HepG2 (cell line): Measurements from ENCODE around the gene SHBG. TPM values are rescaled to one million over a fixed set of nuclear protein-coding genes. Genes with fewer than 3 reads are reported as not detected.
A peak's percentile ranks its signal among the peaks of the same experiment; 100 is the strongest.

Experiments
- ATAC-seq: fragments of 200-7000 bp; cut with Tn5 transposase; 3 replicates; pipeline ENCODE4 v1.9.1; 2020; ENCODE audit warnings: mild to moderate bottlenecking, moderate library complexity
- BruUV-seq: library from RNA; stranded (reverse); fragments of 400-500 nt; replicated peaks from 2 replicates; lab custom pipeline; 2021; lab: Mats Ljungman, UMichigan
- CTCF ChIA-PET: fragments of 300-600 bp; formaldehyde crosslinking; extraction: SDS; loops from one replicate; lab custom pipeline; 2021; ENCODE audit warnings: low total read pairs, inconsistent platforms, low intra/inter-chr PET ratio; lab: Yijun Ruan, JAX
- POLR2A ChIA-PET: fragments of 350-600 bp; sonication (Branson Sonifier 250); formaldehyde crosslinking; loops from one replicate; lab custom pipeline; 2020; ENCODE audit warnings: antibody characterized with exemption, inconsistent platforms; lab: Yijun Ruan, JAX
- DNase-seq: peaks from one replicate; pipeline ENCODE4 v3.0.0-alpha.2; 2015; ENCODE audit warnings: low spot score
- FAIRE-seq: peaks from 3 replicates; lab custom pipeline; 2011; peaks lifted over from hg19 to GRCh38; lab: Jason Lieb, UNC
- H2AFZ ChIP-seq: one replicate; pipeline ENCODE4 v1.6.1; 2011; ENCODE audit warnings: low read length, inconsistent platforms
- H3K27ac ChIP-seq: fragments of 300-600 bp; 3 replicates; pipeline ENCODE4 v1.8.0; 2011; ENCODE audit warnings: mixed run types, mild to moderate bottlenecking, mixed read lengths, low read length, inconsistent platforms; ENCODE audit not compliant: insufficient read depth; ENCODE audit errors: extremely low read length
- H3K27me3 ChIP-seq, 2 experiments: fragments of 200-600 bp in 1 of 2; 2 replicates in 1 of 2; 3 replicates in 1 of 2; pipeline versions ENCODE4 v1.6.0 to v1.8.0; 2011; ENCODE audit warnings: low read length in 2 of 2, mild to moderate bottlenecking in 2 of 2, moderate library complexity in 2 of 2, inconsistent platforms in 1 of 2; ENCODE audit not compliant: insufficient read depth in 2 of 2, control insufficient read depth in 1 of 2
- H3K36me3 ChIP-seq, 2 experiments: fragments of 200-600 bp in 1 of 2; replicated peaks in 1 of 2; 2 replicates in 1 of 2; 3 replicates in 1 of 2; pipeline versions ENCODE4 v1.5.1 to v1.8.0; 2011; ENCODE audit warnings: low read length in 2 of 2, inconsistent platforms in 1 of 2; ENCODE audit not compliant: insufficient read depth in 2 of 2, control insufficient read depth in 1 of 2
- H3K4me1 ChIP-seq: 2 replicates; pipeline ENCODE4 v1.5.1; 2012; ENCODE audit warnings: low read length, inconsistent platforms; ENCODE audit not compliant: insufficient read depth
- H3K4me2 ChIP-seq: 2 replicates; pipeline ENCODE4 v1.6.0; 2011; ENCODE audit warnings: low read depth, low read length, inconsistent platforms
- H3K4me3 ChIP-seq, 3 experiments: fragments of 200-600 bp in 1 of 3; sonication (generic), shearing (Covaris generic) in 1 of 3; replicated peaks in 1 of 3; 2 replicates each; pipeline ENCODE4 v1.5.1; 2011 to 2016; ENCODE audit warnings: low read length in 3 of 3, inconsistent platforms in 2 of 3, low read depth in 2 of 3, mild to moderate bottlenecking in 2 of 3, control low read depth in 1 of 3, mixed read lengths in 1 of 3; ENCODE audit not compliant: insufficient read depth in 1 of 3
- H3K79me2 ChIP-seq: one replicate; pipeline ENCODE4 v1.6.1; 2011; ENCODE audit warnings: low read length, inconsistent platforms; ENCODE audit not compliant: insufficient read depth
- H3K9ac ChIP-seq: 2 replicates; pipeline ENCODE4 v1.6.0; 2011; ENCODE audit warnings: mild to moderate bottlenecking, low read depth, low read length, inconsistent platforms; ENCODE audit not compliant: insufficient read depth
- H3K9me3 ChIP-seq: 2 replicates; pipeline ENCODE4 v1.5.1; 2012; ENCODE audit warnings: mild to moderate bottlenecking, low read length
- H4K20me1 ChIP-seq: 2 replicates; pipeline ENCODE4 v1.6.0; 2011; ENCODE audit warnings: inconsistent platforms, mild to moderate bottlenecking, low read length, moderate library complexity; ENCODE audit not compliant: insufficient read depth
- CEBPZ ChIP-seq: IDR thresholded peaks from 2 replicates; pipeline ENCODE4 v1.6.1; 2012; ENCODE audit warnings: low read length, improper control_type of control experiment
- CENPBD1 ChIP-seq: sonication (generic); formaldehyde crosslinking; IDR thresholded peaks from 2 replicates; pipeline ENCODE4 v1.8.0; 2022; ENCODE audit warnings: missing genetic modification reagents, low read depth, mild to moderate bottlenecking, borderline replicate concordance
- DZIP1 ChIP-seq: sonication (generic); formaldehyde crosslinking; IDR thresholded peaks from 2 replicates; pipeline ENCODE4 v1.5.0; 2020; ENCODE audit warnings: mild to moderate bottlenecking, missing genetic modification reagents
- ETV6 ChIP-seq: sonication (generic); formaldehyde crosslinking; conservative IDR thresholded peaks from 2 replicates; pipeline ENCODE4 v1.4.0; 2020; ENCODE audit warnings: missing genetic modification reagents
- GPN1 ChIP-seq: sonication (generic); formaldehyde crosslinking; IDR thresholded peaks from 2 replicates; pipeline ENCODE4 v1.5.1; 2020; ENCODE audit warnings: missing genetic modification reagents, borderline replicate concordance
- MATR3 ChIP-seq: sonication (generic); formaldehyde crosslinking; IDR thresholded peaks from 2 replicates; pipeline ENCODE4 v1.4.0; 2020; ENCODE audit warnings: missing genetic modification reagents
- MIER3 ChIP-seq: IDR thresholded peaks from 2 replicates; pipeline ENCODE4 v1.6.1; 2016; ENCODE audit warnings: missing compliant biosample characterization, borderline replicate concordance
- NR3C1 ChIP-seq: sonication (generic); formaldehyde crosslinking; IDR thresholded peaks from 2 replicates; pipeline ENCODE4 v1.4.0; 2020; ENCODE audit warnings: missing genetic modification reagents
- PLRG1 ChIP-seq: fragments of 450-650 bp; conservative IDR thresholded peaks from 2 replicates; pipeline ENCODE4 v1.6.1; 2016
- RAD21 ChIP-seq: fragments of 450-650 bp; formaldehyde crosslinking; IDR thresholded peaks from 2 replicates; pipeline ENCODE4 v1.5.0; 2020; ENCODE audit warnings: mild to moderate bottlenecking
- SMC3 ChIP-seq: IDR thresholded peaks from 2 replicates; pipeline ENCODE4 v1.6.1; 2011; ENCODE audit warnings: low read length, improper control_type of control experiment
- TGIF2 ChIP-seq: IDR thresholded peaks from 2 replicates; pipeline ENCODE4 v1.6.1; 2016; ENCODE audit warnings: control low read depth, missing compliant biosample characterization
- ZFP90 ChIP-seq: sonication (generic); formaldehyde crosslinking; IDR thresholded peaks from 2 replicates; pipeline ENCODE4 v1.8.0; 2022; ENCODE audit warnings: missing genetic modification reagents, mild to moderate bottlenecking, inconsistent platforms, borderline replicate concordance
- ZNF180 ChIP-seq: sonication (generic); formaldehyde crosslinking; IDR thresholded peaks from 2 replicates; pipeline ENCODE4 v1.4.0; 2020; ENCODE audit warnings: low read depth, missing genetic modification reagents, borderline replicate concordance
- ZNF280D ChIP-seq: sonication (generic); formaldehyde crosslinking; IDR thresholded peaks from 2 replicates; pipeline ENCODE4 v1.5.1; 2020; ENCODE audit warnings: mild to moderate bottlenecking, missing genetic modification reagents
- ZNF598 ChIP-seq: sonication (generic); formaldehyde crosslinking; IDR thresholded peaks from 2 replicates; pipeline ENCODE4 v1.5.1; 2020; ENCODE audit warnings: mild to moderate bottlenecking, missing genetic modification reagents, borderline replicate concordance
- WGBS: methylation state at CpG from one replicate; pipeline ENCODE4 v1.1.6; 2017; ENCODE audit warnings: low lambda C conversion rate; 5-methylcytosine and 5-hydroxymethylcytosine counted together
- in situ Hi-C: cut with HindIII; loops from 2 replicates; pipeline ENCODE4 v1.10.0; 2017; ENCODE audit warnings: low pct_unique_long_range_greater_than_20kb; ENCODE audit not compliant: extremely low pct_ligation_motif_present
- intact Hi-C: fragments of 100-400 bp; cut with micrococcal nuclease; formaldehyde crosslinking; loops from one replicate; pipeline ENCODE4 v1.10.0; 2022; ENCODE audit not compliant: unreplicated experiment
- polyA plus RNA-seq, 8 experiments: library from polyadenylated mRNA; depleted of rRNA in 3 of 8; stranded (reverse) in 7 of 8; unstranded in 1 of 8; fragments of >200 nt; fragmentation: Illumina TruSeq in 4 of 8; extraction: Trizol in 4 of 8; gene quantifications; 2 replicates each; pipeline versions ENCODE4 v1.2.1 to v1.2.3, GENCODE V29; 2011 to 2016; ENCODE audit warnings: low read depth in 4 of 8, missing spikeins in 1 of 8, mixed read lengths in 1 of 8; ENCODE audit not compliant: insufficient read depth in 1 of 8
- total RNA-seq, 5 experiments: library from RNA; depleted of rRNA; stranded (reverse); fragments of >200 nt; fragmentation: Illumina TruSeq; extraction: Trizol; gene quantifications; 2 replicates each; pipeline ENCODE4 v1.2.3, GENCODE V29; 2016; ENCODE audit warnings: low read depth in 1 of 5

Gene SHBG
- total and polyA plus RNA-seq, 2 of the 13 experiments (the other 11 are each of a cell fraction or from before 2014, with no cell fraction given): 4.0 to 6.1 TPM

GRCh38 chr17:7634384-7634783, 4.4 kb downstream of the SHBG start:
- Histone ChIP-seq H3K36me3 (no peaks in the 10 kb centered on the region), H3K4me1 (peaks cover 42% of the 10 kb centered on the region), H3K4me2 (no peak overlapping the region), H3K4me3 (no peak overlapping the region), H3K27me3 (no peaks in the 10 kb centered on the region; a peak in 1 of 5 replicates), H3K27ac (no peak overlapping the region), H4K20me1 (no peaks in the 10 kb centered on the region), H3K9ac (no peak overlapping the region), H2AFZ (no peak overlapping the region), H3K9me3 (no peaks in the 10 kb centered on the region), H3K79me2 (no peaks in the 10 kb centered on the region)
- in situ Hi-C loops: loop anchor here (5.0 kb wide), 2 partner anchors 53 to 83 kb away; partner anchors contain the start of genes DNAH2, TP53 and WRAP53
- ATAC-seq (peak; percentile 17), DNase-seq (no peak), FAIRE-seq (no peak)
- no TSS peak for BruUV-seq
- WGBS: 56% methylated on average over 5 of the region's 5 CpGs
- intact Hi-C loops: loop anchor here (5.0 kb wide), 2 partner anchors 38 to 53 kb away; partner anchors contain the start of genes TP53 and WRAP53
- ChIA-PET CTCF (interaction anchor here (0.5 to 2.5 kb wide), 3 partner anchors 32 to 53 kb away, joined by 3 to 12 read pairs (median 10); partner anchors contain the start of genes TP53 and WRAP53), POLR2A (interaction anchor here (1.4 kb wide), 1 partner anchor 53 kb away, joined by 3 read pairs; the partner anchor contains the start of gene TP53)
- TF ChIP-seq CEBPZ: no peak
- no peak for TF ChIP-seq ETV6 (CRISPR knock-in tag)
- no peak for TF ChIP-seq ZNF180 (CRISPR knock-in tag)
- TF ChIP-seq DZIP1 (CRISPR knock-in tag): no peak
- TF ChIP-seq GPN1 (CRISPR knock-in tag): no peak
- TF ChIP-seq MATR3 (CRISPR knock-in tag): no peak
- no peak for TF ChIP-seq CENPBD1 (CRISPR knock-in tag)
- TF ChIP-seq TGIF2 (CRISPR knock-in tag): no peak
- TF ChIP-seq ZNF280D (CRISPR knock-in tag): no peak
- no peak for TF ChIP-seq ZNF598
- TF ChIP-seq ZFP90 (CRISPR knock-in tag): no peak
- peak; percentile 77 for TF ChIP-seq SMC3
- TF ChIP-seq RAD21: peak; percentile 60
- TF ChIP-seq NR3C1 (CRISPR knock-in tag): no peak
- TF ChIP-seq MIER3 (CRISPR knock-in tag): no peak
- no peak for TF ChIP-seq PLRG1
